Measurements from ENCODE around the gene ARHGAP32. TPM values are rescaled to one million over a fixed set of nuclear protein-coding genes. Genes with fewer than 3 reads are reported as not detected.
A peak's percentile ranks its signal among the peaks of the same experiment; 100 is the strongest.

Gene ARHGAP32
- total RNA-seq, 3 donors from 2014 or later: 44.2 to 95.5 (median 62.0) TPM

GRCh38 chr11:129223260-129223659, 31.1 kb upstream of the ARHGAP32 start:
- Histone ChIP-seq H3K9me3 (peaks cover 20% of the 10 kb centered on the region), H3K4me1 (ENCODE audit: low read depth) (no peaks in the 10 kb centered on the region), H3K36me3 (ENCODE audit: low read depth) (no peaks in the 10 kb centered on the region), H3K4me3 (no peak overlapping the region)
- intact Hi-C loops (cut with DNase I, micrococcal nuclease): no loop called here
- no peak for TF ChIP-seq CTCF (IDR thresholded peaks at IDR 0.05)
- ATAC-seq: no peak
- no peak for DNase-seq

- no peaks in the 10 kb centered on the region for H3K36me3 ChIP-seq (ENCODE audit: low read depth)
- intact Hi-C loops (cut with DNase I, micrococcal nuclease): no loop called here
- H3K9me3 ChIP-seq: peaks cover 15% of the 10 kb centered on the region
- no peak for TF ChIP-seq CTCF (IDR thresholded peaks at IDR 0.05)
- ATAC-seq: peak; percentile 22
- H3K4me3 ChIP-seq: no peak overlapping the region
- H3K4me1 ChIP-seq (ENCODE audit: low read depth): no peaks in the 10 kb centered on the region
- DNase-seq: no peak
Observed at GRCh38 chr11:129222158-129222557, 30.0 kb upstream of the ARHGAP32 start.

GRCh38 chr11:129215506-129216245, 23.6 kb upstream of the ARHGAP32 start:
- no peak for TF ChIP-seq CTCF (IDR thresholded peaks at IDR 0.05)
- H3K4me1 ChIP-seq (ENCODE audit: low read depth): no peaks in the 10 kb centered on the region
- intact Hi-C loops (cut with DNase I, micrococcal nuclease): no loop called here
- H3K9me3 ChIP-seq: no peaks in the 10 kb centered on the region
- H3K4me3 ChIP-seq: no peak overlapping the region
- no peak for ATAC-seq
- no peaks in the 10 kb centered on the region for H3K36me3 ChIP-seq (ENCODE audit: low read depth)
- no peak for DNase-seq

GRCh38 chr11:129214710-129215295, 22.7 kb upstream of the ARHGAP32 start:
- intact Hi-C loops (cut with DNase I, micrococcal nuclease): no loop called here
- no peaks in the 10 kb centered on the region for H3K36me3 ChIP-seq (ENCODE audit: low read depth)
- no peak for ATAC-seq
- H3K9me3 ChIP-seq: no peaks in the 10 kb centered on the region
- no peak overlapping the region for H3K4me3 ChIP-seq
- no peak for TF ChIP-seq CTCF (IDR thresholded peaks at IDR 0.05)
- DNase-seq: no peak
- peaks cover 4% of the 10 kb centered on the region for H3K4me1 ChIP-seq (ENCODE audit: low read depth)

GRCh38 chr11:129213261-129213660, 21.1 kb upstream of the ARHGAP32 start:
- intact Hi-C loops (cut with DNase I, micrococcal nuclease): no loop called here
- no peak for ATAC-seq

More at GRCh38 chr11:129213261-129213660, 21.1 kb upstream of the ARHGAP32 start:
- Histone ChIP-seq H3K36me3 (ENCODE audit: low read depth) (no peaks in the 10 kb centered on the region), H3K4me1 (ENCODE audit: low read depth) (peaks cover 6% of the 10 kb centered on the region), H3K4me3 (no peak overlapping the region), H3K9me3 (no peaks in the 10 kb centered on the region)
- TF ChIP-seq CTCF (IDR thresholded peaks at IDR 0.05): no peak
- DNase-seq: no peak
